DMS 273 treated with DMSO at 0.1 percent for 48 hours (cell line): Measurements from ENCODE around the gene SPATA12.

Source experiments
- DNase-seq: peaks from one replicate; lab custom pipeline; 2025; lab: John Stamatoyannopoulos, UW

Gene SPATA12

GRCh38 chr3:57060089-57060821 lies at the start of gene SPATA12:
Gene SPATA12 (plus strand): TSS chr3:57060664. CDS start chr3:57073695, 13,031 bp downstream.
- no peak for DNase-seq

- no peak for DNase-seq
Observed at GRCh38 chr3:57011022-57011421, 49.4 kb upstream of the SPATA12 start.

- no peak for DNase-seq
Observed at GRCh38 chr3:57012847-57013246, 47.6 kb upstream of the SPATA12 start.

- DNase-seq: no peak
Observed at GRCh38 chr3:57015350-57015729, 45.1 kb upstream of the SPATA12 start.

GRCh38 chr3:57015912-57016311 lies 44.6 kb upstream of the SPATA12 start:
- DNase-seq: no peak

GRCh38 chr3:57017459-57017845 lies 43.0 kb upstream of the SPATA12 start:
- DNase-seq: no peak

GRCh38 chr3:57018246-57018645 lies 42.2 kb upstream of the SPATA12 start:
- DNase-seq: no peak

GRCh38 chr3:57019057-57019456 lies 41.4 kb upstream of the SPATA12 start:
- no peak for DNase-seq

- no peak for DNase-seq
Observed at GRCh38 chr3:57025237-57025636, 35.2 kb upstream of the SPATA12 start.

GRCh38 chr3:57026944-57027343 lies 33.5 kb upstream of the SPATA12 start:
- DNase-seq: no peak

GRCh38 chr3:57029383-57029782 lies 31.1 kb upstream of the SPATA12 start:
- DNase-seq: no peak

- DNase-seq: no peak
Observed at GRCh38 chr3:57029924-57030323, 30.5 kb upstream of the SPATA12 start.

GRCh38 chr3:57030721-57031120 lies 29.7 kb upstream of the SPATA12 start:
- no peak for DNase-seq

- DNase-seq: no peak
Observed at GRCh38 chr3:57031631-57032541, 28.6 kb upstream of the SPATA12 start.

- DNase-seq: no peak
Observed at GRCh38 chr3:57036952-57037351, 23.5 kb upstream of the SPATA12 start.

- no peak for DNase-seq
Observed at GRCh38 chr3:57038466-57039164, 21.8 kb upstream of the SPATA12 start.

GRCh38 chr3:57041674-57042073 lies 18.8 kb upstream of the SPATA12 start:
- no peak for DNase-seq

GRCh38 chr3:57043518-57043917 lies 16.9 kb upstream of the SPATA12 start:
- DNase-seq: no peak

- DNase-seq: no peak
Observed at GRCh38 chr3:57046101-57046765, 14.2 kb upstream of the SPATA12 start.

GRCh38 chr3:57048052-57048671 lies 12.3 kb upstream of the SPATA12 start:
- DNase-seq: no peak

GRCh38 chr3:57048728-57049127 lies 11.7 kb upstream of the SPATA12 start:
- DNase-seq: no peak

- no peak for DNase-seq
Observed at GRCh38 chr3:57052662-57053061, 7.8 kb upstream of the SPATA12 start.
